Fibroblast of pulmonary artery (primary cell): Measurements from ENCODE around the gene C10orf90.
A peak's percentile ranks its signal among the peaks of the same experiment; 100 is the strongest.

Source experiments
- DNase-seq: peaks from one replicate; pipeline ENCODE4 v3.0.0-alpha.2; 2010; ENCODE audit warnings: low read depth
- H3K4me3 ChIP-seq: replicated peaks from 2 replicates; pipeline ENCODE4 v1.5.1; 2011; ENCODE audit warnings: low read depth, mild to moderate bottlenecking, control low read depth, low read length, moderate library complexity
- CTCF ChIP-seq: IDR thresholded peaks from 2 replicates; pipeline ENCODE4 v1.5.1; 2011; ENCODE audit warnings: mild to moderate bottlenecking, control low read depth, low read length, inconsistent platforms; ENCODE audit errors: missing control alignments

C10orf90 gene

GRCh38 chr10:126538439-126539135, 131.9 kb downstream of the C10orf90 start:
- no peak overlapping the region for H3K4me3 ChIP-seq
- no peak for DNase-seq
- no peak for TF ChIP-seq CTCF

GRCh38 chr10:126536656-126537055, 133.8 kb downstream of the C10orf90 start:
- TF ChIP-seq CTCF: no peak
- DNase-seq: no peak
- no peak overlapping the region for H3K4me3 ChIP-seq

GRCh38 chr10:126536148-126536547, 134.3 kb downstream of the C10orf90 start:
- no peak for TF ChIP-seq CTCF
- peak; percentile 11 for DNase-seq
- no peak overlapping the region for H3K4me3 ChIP-seq

GRCh38 chr10:126533644-126534043, 136.8 kb downstream of the C10orf90 start:
- DNase-seq: no peak
- no peak for TF ChIP-seq CTCF
- H3K4me3 ChIP-seq: no peak overlapping the region

- DNase-seq: no peak
- no peak overlapping the region for H3K4me3 ChIP-seq
- no peak for TF ChIP-seq CTCF
These were observed 142.1 kb downstream of the C10orf90 start for GRCh38 chr10:126528315-126528835.

GRCh38 chr10:126527645-126528314, 142.7 kb downstream of the C10orf90 start:
- no peak for DNase-seq
- no peak for TF ChIP-seq CTCF
- H3K4me3 ChIP-seq: no peak overlapping the region
